GM23338 (cell line): Measurements from ENCODE around the gene NPAS2.

Experiments used
- CREB1 ChIP-seq: fragments of 250-450 bp; sonication (Bioruptor Pico); IDR thresholded peaks from 2 replicates; pipeline ENCODE4 v1.5.0; 2020; ENCODE audit warnings: low read depth, mild to moderate bottlenecking, moderate library complexity
- EZH2 ChIP-seq: fragments of 200-600 bp; sonication (generic); IDR thresholded peaks from one replicate; pipeline ENCODE4 v1.8.0; 2017; ENCODE audit warnings: antibody characterized with exemption, mild to moderate bottlenecking, low read depth; ENCODE audit not compliant: unreplicated experiment
- EZH2phosphoT487 ChIP-seq: fragments of 200-600 bp; sonication (generic); IDR thresholded peaks from one replicate; pipeline ENCODE4 v1.8.1; 2018; ENCODE audit warnings: antibody characterized with exemption; ENCODE audit not compliant: unreplicated experiment
- JUNB ChIP-seq: IDR thresholded peaks from one replicate; pipeline ENCODE4 v1.6.1; 2016; ENCODE audit warnings: antibody characterized with exemption; ENCODE audit not compliant: unreplicated experiment
- POLR2AphosphoS5 ChIP-seq: IDR thresholded peaks from 2 replicates; pipeline ENCODE4 v1.6.1; 2016; ENCODE audit warnings: antibody characterized with exemption, low read depth
- ZNF331 ChIP-seq: fragments of 250-450 bp; sonication (Bioruptor Pico); IDR thresholded peaks from 2 replicates; pipeline ENCODE4 v1.5.0; 2020; ENCODE audit warnings: low read depth, mild to moderate bottlenecking, moderate library complexity
- TF ChIP-seq, protein P1 (sequence below), 2 experiments: fragments of 200-600 bp in 1 of 2; sonication (generic) in 1 of 2; conservative IDR thresholded peaks; 2 replicates each; pipeline versions ENCODE4 v1.5.1 to v1.6.1; 2016 to 2017; ENCODE audit warnings: antibody characterized with exemption in 2 of 2, low read depth in 2 of 2, mild to moderate bottlenecking in 2 of 2, moderate library complexity in 1 of 2
- TF ChIP-seq, protein P2 (sequence below): IDR thresholded peaks from one replicate; pipeline ENCODE4 v1.6.1; 2018; ENCODE audit warnings: antibody characterized with exemption; ENCODE audit not compliant: unreplicated experiment

DNA sequence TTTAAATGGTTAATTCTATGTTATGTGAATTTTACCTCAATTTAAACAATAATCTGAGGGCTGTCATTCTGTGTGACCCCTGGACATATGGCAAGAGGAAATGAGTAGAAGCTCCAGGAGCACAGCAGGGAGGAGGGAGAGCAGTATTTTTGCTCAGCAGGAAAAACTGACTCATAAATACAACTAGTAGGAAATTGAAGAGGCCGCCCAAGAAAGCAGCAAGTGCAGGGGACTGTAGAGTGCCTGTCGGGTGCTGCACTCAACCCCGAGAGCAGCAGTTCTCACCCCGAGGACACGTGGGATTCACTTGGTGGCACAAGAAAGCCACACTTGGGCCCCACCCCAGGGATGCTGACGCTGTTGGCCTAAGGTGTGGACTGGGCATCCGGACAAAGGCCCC lies 60.8 kb downstream of the NPAS2 start:
- TF ChIP-seq EZH2 (no peak), ZNF331 (CRISPR knock-in tag) (no peak), EZH2phosphoT487 (no peak), JUNB (no peak), POLR2AphosphoS5 (no peak), CREB1 (no peak)
- TF ChIP-seq, protein P1, sequence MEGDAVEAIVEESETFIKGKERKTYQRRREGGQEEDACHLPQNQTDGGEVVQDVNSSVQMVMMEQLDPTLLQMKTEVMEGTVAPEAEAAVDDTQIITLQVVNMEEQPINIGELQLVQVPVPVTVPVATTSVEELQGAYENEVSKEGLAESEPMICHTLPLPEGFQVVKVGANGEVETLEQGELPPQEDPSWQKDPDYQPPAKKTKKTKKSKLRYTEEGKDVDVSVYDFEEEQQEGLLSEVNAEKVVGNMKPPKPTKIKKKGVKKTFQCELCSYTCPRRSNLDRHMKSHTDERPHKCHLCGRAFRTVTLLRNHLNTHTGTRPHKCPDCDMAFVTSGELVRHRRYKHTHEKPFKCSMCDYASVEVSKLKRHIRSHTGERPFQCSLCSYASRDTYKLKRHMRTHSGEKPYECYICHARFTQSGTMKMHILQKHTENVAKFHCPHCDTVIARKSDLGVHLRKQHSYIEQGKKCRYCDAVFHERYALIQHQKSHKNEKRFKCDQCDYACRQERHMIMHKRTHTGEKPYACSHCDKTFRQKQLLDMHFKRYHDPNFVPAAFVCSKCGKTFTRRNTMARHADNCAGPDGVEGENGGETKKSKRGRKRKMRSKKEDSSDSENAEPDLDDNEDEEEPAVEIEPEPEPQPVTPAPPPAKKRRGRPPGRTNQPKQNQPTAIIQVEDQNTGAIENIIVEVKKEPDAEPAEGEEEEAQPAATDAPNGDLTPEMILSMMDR (conservative IDR thresholded peaks at IDR 0.05; ENCODE audit: low read depth in 2 of 2): no peak
- TF ChIP-seq, protein P2, sequence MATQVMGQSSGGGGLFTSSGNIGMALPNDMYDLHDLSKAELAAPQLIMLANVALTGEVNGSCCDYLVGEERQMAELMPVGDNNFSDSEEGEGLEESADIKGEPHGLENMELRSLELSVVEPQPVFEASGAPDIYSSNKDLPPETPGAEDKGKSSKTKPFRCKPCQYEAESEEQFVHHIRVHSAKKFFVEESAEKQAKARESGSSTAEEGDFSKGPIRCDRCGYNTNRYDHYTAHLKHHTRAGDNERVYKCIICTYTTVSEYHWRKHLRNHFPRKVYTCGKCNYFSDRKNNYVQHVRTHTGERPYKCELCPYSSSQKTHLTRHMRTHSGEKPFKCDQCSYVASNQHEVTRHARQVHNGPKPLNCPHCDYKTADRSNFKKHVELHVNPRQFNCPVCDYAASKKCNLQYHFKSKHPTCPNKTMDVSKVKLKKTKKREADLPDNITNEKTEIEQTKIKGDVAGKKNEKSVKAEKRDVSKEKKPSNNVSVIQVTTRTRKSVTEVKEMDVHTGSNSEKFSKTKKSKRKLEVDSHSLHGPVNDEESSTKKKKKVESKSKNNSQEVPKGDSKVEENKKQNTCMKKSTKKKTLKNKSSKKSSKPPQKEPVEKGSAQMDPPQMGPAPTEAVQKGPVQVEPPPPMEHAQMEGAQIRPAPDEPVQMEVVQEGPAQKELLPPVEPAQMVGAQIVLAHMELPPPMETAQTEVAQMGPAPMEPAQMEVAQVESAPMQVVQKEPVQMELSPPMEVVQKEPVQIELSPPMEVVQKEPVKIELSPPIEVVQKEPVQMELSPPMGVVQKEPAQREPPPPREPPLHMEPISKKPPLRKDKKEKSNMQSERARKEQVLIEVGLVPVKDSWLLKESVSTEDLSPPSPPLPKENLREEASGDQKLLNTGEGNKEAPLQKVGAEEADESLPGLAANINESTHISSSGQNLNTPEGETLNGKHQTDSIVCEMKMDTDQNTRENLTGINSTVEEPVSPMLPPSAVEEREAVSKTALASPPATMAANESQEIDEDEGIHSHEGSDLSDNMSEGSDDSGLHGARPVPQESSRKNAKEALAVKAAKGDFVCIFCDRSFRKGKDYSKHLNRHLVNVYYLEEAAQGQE: no peak
